ENCODE results near the gene MC3R. TPM values are rescaled to one million over a fixed set of nuclear protein-coding genes. Genes with fewer than 3 reads are reported as not detected.

MC3R gene
- total and polyA plus RNA-seq, 10 donors: not detected

DNA sequence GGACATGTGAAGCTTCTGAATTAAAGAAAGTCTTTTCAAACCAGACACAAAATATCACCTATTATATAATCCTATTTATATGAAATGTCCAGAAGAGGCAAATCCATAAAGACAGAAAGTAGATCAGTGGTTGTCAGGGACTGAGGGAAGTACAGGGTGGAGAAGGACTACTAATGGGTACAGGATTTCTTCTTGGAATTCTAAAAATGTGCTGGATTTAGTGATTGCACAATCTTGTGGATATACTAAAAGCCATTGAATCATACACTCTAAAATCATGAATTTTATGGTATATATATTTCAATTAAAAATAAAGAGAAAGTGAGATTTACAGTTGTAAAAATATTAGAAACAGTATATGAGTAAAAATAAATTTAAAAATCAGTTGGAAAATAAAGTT lies 18.7 kb upstream of the MC3R start:
- H3K36me3 ChIP-seq: no peaks in the 10 kb centered on the region
- intact Hi-C loops (cut with DNase I; ENCODE audit: low total_unique reads): no loop called here
- H3K4me1 ChIP-seq: no peaks in the 10 kb centered on the region
- H3K27ac ChIP-seq: no peak overlapping the region
- TF ChIP-seq POLR2A (IDR thresholded peaks at IDR 0.05): no peak
- TF ChIP-seq, protein P1, sequence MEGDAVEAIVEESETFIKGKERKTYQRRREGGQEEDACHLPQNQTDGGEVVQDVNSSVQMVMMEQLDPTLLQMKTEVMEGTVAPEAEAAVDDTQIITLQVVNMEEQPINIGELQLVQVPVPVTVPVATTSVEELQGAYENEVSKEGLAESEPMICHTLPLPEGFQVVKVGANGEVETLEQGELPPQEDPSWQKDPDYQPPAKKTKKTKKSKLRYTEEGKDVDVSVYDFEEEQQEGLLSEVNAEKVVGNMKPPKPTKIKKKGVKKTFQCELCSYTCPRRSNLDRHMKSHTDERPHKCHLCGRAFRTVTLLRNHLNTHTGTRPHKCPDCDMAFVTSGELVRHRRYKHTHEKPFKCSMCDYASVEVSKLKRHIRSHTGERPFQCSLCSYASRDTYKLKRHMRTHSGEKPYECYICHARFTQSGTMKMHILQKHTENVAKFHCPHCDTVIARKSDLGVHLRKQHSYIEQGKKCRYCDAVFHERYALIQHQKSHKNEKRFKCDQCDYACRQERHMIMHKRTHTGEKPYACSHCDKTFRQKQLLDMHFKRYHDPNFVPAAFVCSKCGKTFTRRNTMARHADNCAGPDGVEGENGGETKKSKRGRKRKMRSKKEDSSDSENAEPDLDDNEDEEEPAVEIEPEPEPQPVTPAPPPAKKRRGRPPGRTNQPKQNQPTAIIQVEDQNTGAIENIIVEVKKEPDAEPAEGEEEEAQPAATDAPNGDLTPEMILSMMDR (IDR thresholded peaks at IDR 0.05 in 8 of 11, conservative IDR thresholded peaks at IDR 0.05 in 3 of 11): no peak
- TF ChIP-seq POLR2AphosphoS5 (IDR thresholded peaks at IDR 0.05): no peak
- no peak for DNase-seq
- peaks cover 0 to 17% (median 0%) of the 10 kb centered on the region in 7 donors for H3K27me3 ChIP-seq (replicated peaks in 1 of 7)
- peaks cover 0 to 23% (median 12%) of the 10 kb centered on the region in 8 donors for H3K9me3 ChIP-seq
- H3K4me3 ChIP-seq: no peak overlapping the region

DNA sequence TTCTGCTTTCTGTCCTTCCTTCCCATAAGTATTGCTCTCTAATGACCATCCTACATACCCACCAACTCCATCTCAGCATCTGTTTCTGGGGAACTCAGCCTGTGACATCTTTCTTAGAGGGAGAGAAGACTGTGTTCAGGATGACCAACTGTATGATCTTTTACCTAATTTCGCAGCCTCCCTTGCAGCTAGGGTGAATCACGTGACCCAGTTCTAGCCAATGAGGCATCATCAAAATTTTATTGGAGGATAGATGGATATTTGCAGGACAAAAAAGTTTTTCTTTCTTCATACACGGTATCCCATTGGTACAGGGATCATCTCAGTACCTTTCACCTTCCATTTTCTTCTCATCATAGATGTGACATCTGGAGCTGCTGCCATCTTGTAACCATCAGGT lies 14.4 kb upstream of the MC3R start:
- TF ChIP-seq POLR2AphosphoS5 (IDR thresholded peaks at IDR 0.05) (no peak), POLR2A (IDR thresholded peaks at IDR 0.05) (no peak)
- TF ChIP-seq, protein P1 (IDR thresholded peaks at IDR 0.05 in 8 of 11, conservative IDR thresholded peaks at IDR 0.05 in 3 of 11): no peak
- H3K27ac ChIP-seq: no peak overlapping the region
- H3K4me3 ChIP-seq: no peak overlapping the region
- no peaks in the 10 kb centered on the region for H3K4me1 ChIP-seq
- H3K36me3 ChIP-seq: no peaks in the 10 kb centered on the region
- H3K9me3 ChIP-seq: peaks cover 0 to 39% (median 27%) of the 10 kb centered on the region in 8 donors
- H3K27me3 ChIP-seq (replicated peaks in 1 of 7): peaks cover 0 to 10% (median 0%) of the 10 kb centered on the region in 7 donors
- intact Hi-C loops (cut with DNase I; ENCODE audit: low total_unique reads): no loop called here
- WGBS, 5 donors: 81 to 89% (median 86%) methylated on average over 3 of the region's 3 CpGs
- DNase-seq: no peak

DNA sequence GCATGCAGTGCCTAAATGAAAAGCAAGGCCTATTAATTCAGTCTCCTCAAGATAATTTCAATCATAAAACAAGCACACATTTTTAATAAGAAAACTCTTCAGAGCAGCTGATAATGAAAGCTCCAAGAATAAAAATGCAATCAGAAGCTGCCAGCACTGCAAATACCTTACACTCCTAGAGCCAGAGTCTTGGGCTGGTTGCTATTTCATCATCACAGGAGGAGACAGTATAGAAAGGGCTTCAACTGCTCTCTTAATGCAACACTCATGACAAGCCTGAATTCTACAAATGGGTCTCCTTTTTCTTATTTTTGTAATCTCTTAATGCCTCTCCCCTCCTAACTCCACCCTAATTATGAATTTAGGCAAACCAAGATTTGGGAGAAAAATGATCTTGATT lies 11.2 kb upstream of the MC3R start:
- no peak for TF ChIP-seq POLR2AphosphoS5 (IDR thresholded peaks at IDR 0.05)
- TF ChIP-seq POLR2A (IDR thresholded peaks at IDR 0.05): no peak
- TF ChIP-seq, protein P1 (IDR thresholded peaks at IDR 0.05 in 8 of 11, conservative IDR thresholded peaks at IDR 0.05 in 3 of 11): no peak
- H3K27ac ChIP-seq: no peak overlapping the region
- no peaks in the 10 kb centered on the region for H3K36me3 ChIP-seq
- H3K4me1 ChIP-seq: no peaks in the 10 kb centered on the region
- H3K9me3 ChIP-seq: peaks cover 0 to 45% (median 27%) of the 10 kb centered on the region in 8 donors
- H3K27me3 ChIP-seq (replicated peaks in 1 of 7): peaks cover 0 to 5% (median 0%) of the 10 kb centered on the region in 7 donors
- intact Hi-C loops (cut with DNase I; ENCODE audit: low total_unique reads): no loop called here
- no peak overlapping the region for H3K4me3 ChIP-seq
- no peak for DNase-seq

DNA sequence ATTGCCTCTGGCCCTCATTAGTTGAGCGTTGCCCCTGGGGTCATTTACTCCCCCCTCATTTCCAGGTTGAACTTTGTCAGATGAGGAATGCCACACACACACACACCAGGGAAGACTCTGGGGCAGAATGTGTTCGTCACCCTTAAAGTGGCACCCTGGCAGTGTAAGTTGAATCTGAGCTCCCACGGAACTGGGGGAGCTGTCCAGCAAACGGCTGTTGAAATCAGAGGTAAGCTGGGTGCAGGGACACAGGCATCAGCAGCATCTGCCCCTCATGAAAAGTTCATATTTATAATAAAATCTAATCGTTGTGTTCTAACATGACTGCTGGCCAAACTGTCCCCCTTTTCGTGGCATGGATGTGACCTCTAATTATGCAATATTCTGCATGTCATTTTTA lies 4.3 kb upstream of the MC3R start:
- peaks cover 0 to 39% (median 8%) of the 10 kb centered on the region in 7 donors for H3K27me3 ChIP-seq (replicated peaks in 1 of 7)
- DNase-seq: no peak
- intact Hi-C loops (cut with DNase I; ENCODE audit: low total_unique reads): no loop called here
- WGBS, 5 donors: 36 to 47% (median 41%) methylated on average over 5 to 6 of the region's 6 CpGs
- no peak overlapping the region for H3K4me3 ChIP-seq
- H3K36me3 ChIP-seq: no peaks in the 10 kb centered on the region
- TF ChIP-seq POLR2A (IDR thresholded peaks at IDR 0.05): no peak
- TF ChIP-seq, protein P1 (IDR thresholded peaks at IDR 0.05 in 8 of 11, conservative IDR thresholded peaks at IDR 0.05 in 3 of 11): no peak
- TF ChIP-seq POLR2AphosphoS5 (IDR thresholded peaks at IDR 0.05): no peak
- H3K9me3 ChIP-seq: peaks cover 0 to 5% (median 0%) of the 10 kb centered on the region in 8 donors
- H3K4me1 ChIP-seq: no peaks in the 10 kb centered on the region
- H3K27ac ChIP-seq: no peak overlapping the region

All from spleen (tissue), 11 donors.